Transverse colon (tissue), 4 donors: ENCODE measurements around the gene SLC6A20. TPM values are rescaled to one million over a fixed set of nuclear protein-coding genes. Genes with fewer than 3 reads are reported as not detected.

ENCODE experiments used
- DNase-seq: peaks from one replicate; pipeline ENCODE4 v3.0.0-alpha.2; 2019
- H3K27ac ChIP-seq, 4 donors: fragments of 200-600 bp; sonication (generic); 2 replicates each; pipeline ENCODE4 v1.5.1; 2016 to 2018; ENCODE audit warnings: inconsistent platforms in 4 of 4
- H3K27me3 ChIP-seq: fragments of 200-600 bp; sonication (generic); 2 replicates; pipeline ENCODE4 v1.5.1; 2017; ENCODE audit warnings: inconsistent platforms
- H3K36me3 ChIP-seq, 4 donors: fragments of 200-600 bp; sonication (generic); 2 replicates each; pipeline ENCODE4 v1.5.1; 2017 to 2019; ENCODE audit warnings: inconsistent platforms in 4 of 4
- H3K4me1 ChIP-seq, 4 donors: fragments of 200-600 bp; sonication (generic); 2 replicates each; pipeline ENCODE4 v1.5.1; 2017 to 2020; ENCODE audit warnings: inconsistent platforms in 4 of 4
- H3K4me3 ChIP-seq, 4 donors: fragments of 200-600 bp; sonication (generic); 1 replicate in 1 of 4; 2 replicates in 3 of 4; pipeline versions ENCODE4 v1.5.1 to v1.6.1; 2017 to 2019; ENCODE audit warnings: inconsistent platforms in 4 of 4
- H3K9me3 ChIP-seq, 2 donors: fragments of 200-600 bp; sonication (generic); 2 replicates each; pipeline ENCODE4 v1.5.1; 2017 to 2019; ENCODE audit warnings: inconsistent platforms in 2 of 2
- CTCF ChIP-seq, 5 experiments: fragments of 200-600 bp in 3 of 5; fragments of 450-650 bp in 2 of 5; sonication (generic) in 3 of 5; IDR thresholded peaks; 1 replicate in 2 of 5; 2 replicates in 3 of 5; pipeline ENCODE4 v1.5.1; 2016 to 2017; ENCODE audit warnings: antibody characterized with exemption in 5 of 5, inconsistent platforms in 3 of 5, mild to moderate bottlenecking in 2 of 5, moderate library complexity in 1 of 5
- EP300 ChIP-seq: sonication (generic); formaldehyde crosslinking; IDR thresholded peaks from one replicate; pipeline ENCODE4 v1.6.1; 2017; ENCODE audit warnings: antibody characterized with exemption, low read depth
- POLR2A ChIP-seq: fragments of 450-650 bp; IDR thresholded peaks from one replicate; pipeline ENCODE4 v1.6.1; 2016; ENCODE audit warnings: antibody characterized with exemption, mild to moderate bottlenecking, moderate library complexity
- POLR2AphosphoS5 ChIP-seq, 3 donors: sonication (generic); formaldehyde crosslinking; IDR thresholded peaks; one replicate each; pipeline ENCODE4 v1.6.1; 2016; ENCODE audit warnings: antibody characterized with exemption in 3 of 3
- WGBS, 2 donors: methylation state at CpG; one replicate each; pipeline ENCODE4 v1.1.5; 2018; ENCODE audit warnings: low coverage in 1 of 2; 5-methylcytosine and 5-hydroxymethylcytosine counted together
- in situ Hi-C, 4 donors: fragments of 200-750 bp; cut with MboI; loops; one replicate each; pipeline versions ENCODE4 v1.15.0 to v1.15.1; 2017; ENCODE audit warnings: low sequenced_read_pairs in 3 of 4, low pct_ligation_motif_present in 1 of 4, low pct_unique_long_range_greater_than_20kb in 1 of 4
- intact Hi-C: fragments of 100-400 bp; cut with DNase I; formaldehyde crosslinking; loops from one replicate; pipeline ENCODE4 v1.15.1; 2023; ENCODE audit warnings: low total_unique reads
- total RNA-seq, 4 donors: library from RNA; depleted of rRNA; stranded (reverse); fragments of >200 nt; gene quantifications; one replicate each; pipeline ENCODE4 v1.1.0, GENCODE V29; 2016

SLC6A20 gene
- total RNA-seq, 4 donors from 2014 or later = 0.32 to 0.41 TPM; not detected in 2

- Histone ChIP-seq H3K9me3 (no peaks in the 10 kb centered on the region), H3K4me3 (no peak overlapping the region), H3K4me1 (peaks cover 0 to 3% (median 0%) of the 10 kb centered on the region in 4 donors), H3K36me3 (peaks cover 0 to 67% (median 31%) of the 10 kb centered on the region in 4 donors), H3K27ac (no peak overlapping the region), H3K27me3 (no peaks in the 10 kb centered on the region)
- in situ Hi-C loops = no loop called here
- DNase-seq = no peak
- no peak for TF ChIP-seq CTCF (IDR thresholded peaks at IDR 0.05)
- no peak for TF ChIP-seq POLR2AphosphoS5 (IDR thresholded peaks at IDR 0.05)
- TF ChIP-seq EP300 = no peak
- WGBS, 2 donors = 65 to 84% methylated on average over 3 to 6 of the region's 6 CpGs
- intact Hi-C loops = no loop called here
Measured at GRCh38 chr3:45741742-45742460, 54.4 kb downstream of the SLC6A20 start.

- H3K36me3 ChIP-seq = peaks cover 0 to 68% (median 32%) of the 10 kb centered on the region in 4 donors
- no peak for DNase-seq
- in situ Hi-C loops = no loop called here
- H3K4me3 ChIP-seq = no peak overlapping the region
- no peak for TF ChIP-seq EP300
- no peak for TF ChIP-seq CTCF (IDR thresholded peaks at IDR 0.05)
- TF ChIP-seq POLR2A = no peak
- TF ChIP-seq POLR2AphosphoS5 (IDR thresholded peaks at IDR 0.05) = no peak
- no peak overlapping the region for H3K27ac ChIP-seq
- H3K9me3 ChIP-seq = no peaks in the 10 kb centered on the region
- no peaks in the 10 kb centered on the region for H3K27me3 ChIP-seq
- intact Hi-C loops = no loop called here
- peaks cover 0 to 3% (median 0%) of the 10 kb centered on the region in 4 donors for H3K4me1 ChIP-seq
Measured at GRCh38 chr3:45741247-45741646, 55.1 kb downstream of the SLC6A20 start.

- Histone ChIP-seq H3K4me3 (no peak overlapping the region), H3K9me3 (no peaks in the 10 kb centered on the region), H3K27ac (no peak overlapping the region), H3K27me3 (no peaks in the 10 kb centered on the region), H3K4me1 (peaks cover 0 to 3% (median 0%) of the 10 kb centered on the region in 4 donors), H3K36me3 (peaks cover 0 to 75% (median 37%) of the 10 kb centered on the region in 4 donors)
- 91 to 100% methylated on average over 1 to 2 of the region's 2 CpGs for WGBS, 2 donors
- TF ChIP-seq POLR2AphosphoS5 (IDR thresholded peaks at IDR 0.05) (no peak), CTCF (IDR thresholded peaks at IDR 0.05) (no peak), POLR2A (no peak), EP300 (no peak)
- in situ Hi-C loops = no loop called here
- no peak for DNase-seq
- intact Hi-C loops = no loop called here
Measured at GRCh38 chr3:45739991-45740390, 56.3 kb downstream of the SLC6A20 start.

- Histone ChIP-seq H3K9me3 (no peaks in the 10 kb centered on the region), H3K4me3 (no peak overlapping the region), H3K27me3 (no peaks in the 10 kb centered on the region), H3K36me3 (peaks cover 0 to 88% (median 34%) of the 10 kb centered on the region in 4 donors), H3K27ac (no peak overlapping the region), H3K4me1 (peaks cover 0 to 3% (median 0%) of the 10 kb centered on the region in 4 donors)
- no peak for TF ChIP-seq POLR2A
- no peak for TF ChIP-seq POLR2AphosphoS5 (IDR thresholded peaks at IDR 0.05)
- no peak for TF ChIP-seq CTCF (IDR thresholded peaks at IDR 0.05)
- no peak for TF ChIP-seq EP300
- DNase-seq = no peak
- intact Hi-C loops = no loop called here
- in situ Hi-C loops = no loop called here
- 91% methylated on average over 2 of the region's 2 CpGs; no CpG with 5 or more reads in 1 of the 2 donors for WGBS, 2 donors
Measured at GRCh38 chr3:45737234-45737633, 59.1 kb downstream of the SLC6A20 start.
